Neuronal stem cell (in vitro differentiated cells): ENCODE data around the gene MAPK14.

Source experiments
- DNase-seq: peaks from one replicate; pipeline ENCODE4 v3.0.0-alpha.2; 2013; ENCODE audit warnings: low spot score
- H2AFZ ChIP-seq: one replicate; pipeline ENCODE4 v1.6.1; 2013; ENCODE audit warnings: mild to moderate bottlenecking, low read length, inconsistent platforms
- H2AK5ac ChIP-seq: 2 replicates; pipeline ENCODE4 v1.6.1; 2013; ENCODE audit warnings: low read depth, mild to moderate bottlenecking, inconsistent platforms, low read length, moderate library complexity, mixed read lengths
- H2BK120ac ChIP-seq: 2 replicates; pipeline ENCODE4 v1.6.1; 2013; ENCODE audit warnings: low read depth, mild to moderate bottlenecking, inconsistent platforms, low read length, moderate library complexity, mixed read lengths
- H2BK12ac ChIP-seq: one replicate; pipeline ENCODE4 v1.6.1; 2013; ENCODE audit warnings: low read length, inconsistent platforms
- H2BK15ac ChIP-seq: 2 replicates; pipeline ENCODE4 v1.6.1; 2013; ENCODE audit warnings: mild to moderate bottlenecking, low read length, inconsistent platforms, mixed read lengths
- H2BK5ac ChIP-seq: one replicate; pipeline ENCODE4 v1.6.1; 2013; ENCODE audit warnings: inconsistent platforms, mild to moderate bottlenecking, low read length, moderate library complexity
- H3K14ac ChIP-seq: one replicate; pipeline ENCODE4 v1.6.1; 2013; ENCODE audit warnings: low read length, inconsistent platforms
- H3K18ac ChIP-seq: 2 replicates; pipeline ENCODE4 v1.6.1; 2013; ENCODE audit warnings: low read length, inconsistent platforms
- H3K23ac ChIP-seq: 2 replicates; pipeline ENCODE4 v1.6.1; 2013; ENCODE audit warnings: low read depth, mild to moderate bottlenecking, mixed read lengths, low read length, inconsistent platforms; ENCODE audit not compliant: poor library complexity
- H3K27ac ChIP-seq: replicated peaks from 3 replicates; pipeline ENCODE4 v1.5.1; 2013; ENCODE audit warnings: low read length, inconsistent platforms
- H3K27me3 ChIP-seq, 3 experiments: 2 replicates each; pipeline ENCODE4 v1.6.1; 2013; ENCODE audit warnings: low read length in 3 of 3, mild to moderate bottlenecking in 2 of 3, inconsistent platforms in 1 of 3, low read depth in 1 of 3, mixed read lengths in 1 of 3, moderate library complexity in 1 of 3; ENCODE audit not compliant: control insufficient read depth in 3 of 3, insufficient read depth in 3 of 3
- H3K36me3 ChIP-seq, 2 donors: replicated peaks in 1 of 2; 2 replicates each; pipeline ENCODE4 v1.6.1; 2013; ENCODE audit warnings: low read length in 2 of 2; ENCODE audit not compliant: control insufficient read depth in 2 of 2, insufficient read depth in 2 of 2
- H3K4ac ChIP-seq: 2 replicates; pipeline ENCODE4 v1.6.1; 2013; ENCODE audit warnings: inconsistent platforms, mild to moderate bottlenecking, low read length, moderate library complexity
- H3K4me1 ChIP-seq, 2 donors: 1 replicate in 1 of 2; 2 replicates in 1 of 2; pipeline ENCODE4 v1.6.1; 2013; ENCODE audit warnings: low read length in 2 of 2, low read depth in 1 of 2; ENCODE audit not compliant: control insufficient read depth in 2 of 2, insufficient read depth in 1 of 2
- H3K4me2 ChIP-seq: one replicate; pipeline ENCODE4 v1.6.1; 2013; ENCODE audit warnings: mild to moderate bottlenecking, low read length, inconsistent platforms; ENCODE audit not compliant: insufficient read depth, poor library complexity, severe bottlenecking
- H3K4me3 ChIP-seq, 2 donors: 2 replicates each; pipeline ENCODE4 v1.5.1; 2013; ENCODE audit warnings: low read length in 2 of 2, mild to moderate bottlenecking in 2 of 2, inconsistent platforms in 1 of 2, moderate library complexity in 1 of 2
- H3K79me1 ChIP-seq: one replicate; pipeline ENCODE4 v1.6.1; 2013; ENCODE audit warnings: low read depth, mild to moderate bottlenecking, inconsistent platforms, low read length, moderate library complexity
- H3K9ac ChIP-seq: one replicate; pipeline ENCODE4 v1.6.1; 2013; ENCODE audit warnings: mild to moderate bottlenecking, low read depth, low read length, inconsistent platforms; ENCODE audit not compliant: poor library complexity
- H3K9me3 ChIP-seq, 2 donors: replicated peaks in 1 of 2; 2 replicates each; pipeline versions ENCODE3 to v1.6.1; 2013; ENCODE audit warnings: low read length in 2 of 2, mild to moderate bottlenecking in 2 of 2, inconsistent platforms in 1 of 2, low read depth in 1 of 2, mixed read lengths in 1 of 2, moderate library complexity in 1 of 2; ENCODE audit not compliant: control insufficient read depth in 2 of 2, insufficient read depth in 1 of 2
- H4K8ac ChIP-seq: one replicate; pipeline ENCODE4 v1.6.1; 2013; ENCODE audit warnings: low read depth, mild to moderate bottlenecking, inconsistent platforms, low read length, moderate library complexity
- H4K91ac ChIP-seq: one replicate; pipeline ENCODE4 v1.6.1; 2013; ENCODE audit warnings: low read length, low read depth, mild to moderate bottlenecking, inconsistent platforms; ENCODE audit not compliant: poor library complexity
- WGBS, 2 donors: extraction: QIAGEN DNeasy Blood & Tissue Kit; methylation state at CpG; one replicate each; pipeline ENCODE4 v1.1.7; 2013; ENCODE audit warnings: missing lambda C conversion rate in 2 of 2, mixed read lengths in 1 of 2; ENCODE audit not compliant: insufficient read length in 2 of 2, insufficient replicate concordance in 1 of 2; ENCODE audit errors: extremely low coverage in 2 of 2; 5-methylcytosine and 5-hydroxymethylcytosine counted together

Gene MAPK14

GRCh38 chr6:36098253-36098919 is 70.8 kb downstream of the MAPK14 start:
- Histone ChIP-seq H3K9me3 (no peaks in the 10 kb centered on the region), H2BK12ac (no peak overlapping the region), H3K23ac (no peak overlapping the region), H2BK15ac (no peak overlapping the region), H3K4ac (no peak overlapping the region), H2AFZ (no peak overlapping the region), H2AK5ac (no peak overlapping the region), H2BK120ac (no peak overlapping the region), H3K27ac (no peak overlapping the region), H3K4me3 (no peak overlapping the region), H3K79me1 (no peaks in the 10 kb centered on the region), H3K27me3 (no peaks in the 10 kb centered on the region), H3K14ac (no peak overlapping the region), H3K4me2 (no peak overlapping the region), H3K4me1 (no peaks in the 10 kb centered on the region), H3K18ac (no peak overlapping the region), H3K9ac (no peak overlapping the region), H2BK5ac (no peak overlapping the region), H4K8ac (no peak overlapping the region), H4K91ac (no peak overlapping the region), H3K36me3 (peaks cover 5 to 23% of the 10 kb centered on the region in 2 donors)
- WGBS, 2 donors, result no CpG with 5 or more reads among the region's 3 CpGs
- no peak for DNase-seq

GRCh38 chr6:36098920-36099647 is 71.5 kb downstream of the MAPK14 start:
- Histone ChIP-seq H3K9ac (no peak overlapping the region), H3K4me1 (peaks cover 0 to 3% of the 10 kb centered on the region in 2 donors), H3K4me3 (no peak overlapping the region), H2BK12ac (no peak overlapping the region), H4K8ac (no peak overlapping the region), H3K23ac (no peak overlapping the region), H3K18ac (no peak overlapping the region), H3K14ac (no peak overlapping the region), H3K27ac (no peak overlapping the region), H2AFZ (no peak overlapping the region), H3K27me3 (no peaks in the 10 kb centered on the region), H3K79me1 (no peaks in the 10 kb centered on the region), H3K36me3 (peaks cover 7 to 30% of the 10 kb centered on the region in 2 donors), H3K4me2 (no peak overlapping the region), H2BK15ac (no peak overlapping the region), H3K9me3 (no peaks in the 10 kb centered on the region), H2AK5ac (no peak overlapping the region), H2BK5ac (no peak overlapping the region), H3K4ac (no peak overlapping the region), H4K91ac (no peak overlapping the region), H2BK120ac (no peak overlapping the region)
- no peak for DNase-seq
- no CpG with 5 or more reads among the region's 5 CpGs for WGBS, 2 donors

- Histone ChIP-seq H4K91ac (no peak overlapping the region), H2BK120ac (no peak overlapping the region), H3K79me1 (no peaks in the 10 kb centered on the region), H2BK15ac (no peak overlapping the region), H3K9ac (no peak overlapping the region), H3K27me3 (no peaks in the 10 kb centered on the region), H2BK5ac (no peak overlapping the region), H3K4me1 (peaks cover 0 to 3% of the 10 kb centered on the region in 2 donors), H2BK12ac (no peak overlapping the region), H3K27ac (no peak overlapping the region), H3K18ac (no peak overlapping the region), H4K8ac (no peak overlapping the region), H3K23ac (no peak overlapping the region), H3K4me3 (no peak overlapping the region), H2AFZ (no peak overlapping the region), H2AK5ac (no peak overlapping the region), H3K14ac (no peak overlapping the region), H3K9me3 (no peaks in the 10 kb centered on the region), H3K4ac (no peak overlapping the region), H3K36me3 (peaks cover 7 to 36% of the 10 kb centered on the region in 2 donors), H3K4me2 (no peak overlapping the region)
- no CpG with 5 or more reads among the region's 6 CpGs for WGBS, 2 donors
- DNase-seq, result no peak
Observed at GRCh38 chr6:36099869-36100483, 72.4 kb downstream of the MAPK14 start.

DNA sequence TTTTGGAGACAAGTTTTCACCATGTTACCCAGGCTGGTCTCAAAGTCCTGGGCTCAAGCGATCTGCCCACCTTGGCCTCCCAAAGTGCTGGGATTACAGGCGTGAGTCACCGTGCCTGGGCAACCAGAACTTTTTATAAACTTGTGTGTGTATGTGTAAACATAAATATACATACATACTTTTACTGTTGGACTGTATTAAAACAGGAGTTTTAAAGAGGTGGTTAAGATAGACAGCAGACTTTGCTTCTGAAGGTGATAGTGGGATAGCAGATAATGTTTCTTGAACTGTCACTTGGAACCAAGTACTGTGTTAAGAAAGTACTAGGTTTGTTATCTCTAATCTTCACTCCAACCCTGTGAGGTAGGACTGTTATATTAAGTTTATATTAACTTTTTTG is 74.1 kb downstream of the MAPK14 start:
- no peak for DNase-seq
- Histone ChIP-seq H2BK120ac (no peak overlapping the region), H3K4me3 (no peak overlapping the region), H3K4me2 (no peak overlapping the region), H3K14ac (no peak overlapping the region), H3K4ac (no peak overlapping the region), H4K8ac (no peak overlapping the region), H3K27ac (no peak overlapping the region), H2AFZ (no peak overlapping the region), H3K4me1 (peaks cover 0 to 3% of the 10 kb centered on the region in 2 donors), H3K27me3 (no peaks in the 10 kb centered on the region), H3K79me1 (no peaks in the 10 kb centered on the region), H2BK5ac (no peak overlapping the region), H3K23ac (no peak overlapping the region), H2AK5ac (no peak overlapping the region), H2BK15ac (no peak overlapping the region), H3K18ac (no peak overlapping the region), H3K36me3 (peaks cover 6 to 33% of the 10 kb centered on the region in 2 donors), H2BK12ac (no peak overlapping the region), H4K91ac (no peak overlapping the region), H3K9ac (no peak overlapping the region), H3K9me3 (no peaks in the 10 kb centered on the region)
- WGBS, 2 donors, result no CpG with 5 or more reads among the region's 3 CpGs
